HCT116 (cell line): ENCODE results near the gene CCDC187. TPM values are rescaled to one million over a fixed set of nuclear protein-coding genes. Genes with fewer than 3 reads are reported as not detected.

Experiments
- ATAC-seq: fragments of 200-7000 bp; cut with Tn5 transposase; 2 replicates; pipeline ENCODE4 v1.9.1; 2020; ENCODE audit warnings: mild to moderate bottlenecking, moderate library complexity
- BruUV-seq: library from RNA; stranded (reverse); fragments of 400-500 nt; replicated peaks from 2 replicates; lab custom pipeline; 2021; lab: Mats Ljungman, UMichigan
- CTCF ChIA-PET: fragments of 300-600 bp; sonication (Branson Sonifier 250); formaldehyde crosslinking; loops from one replicate; lab custom pipeline; 2021; ENCODE audit warnings: antibody characterized with exemption; lab: Charles Lee
- POLR2A ChIA-PET: fragments of 300-600, 350-600 bp; sonication (Branson Sonifier 250); formaldehyde crosslinking; loops from one replicate; lab custom pipeline; 2021; ENCODE audit warnings: antibody characterized with exemption; lab: Charles Lee
- RAD21 ChIA-PET, 2 experiments: fragments of 300-600 bp; sonication (Branson Sonifier 250); formaldehyde crosslinking; loops; one replicate each; lab custom pipeline; 2023; ENCODE audit warnings: low total read pairs in 2 of 2; ENCODE audit not compliant: uncharacterized antibody in 2 of 2, unreplicated experiment in 2 of 2, low non-redundant PET in 1 of 2; lab: Charles Lee
- DNase-seq: peaks from one replicate; pipeline ENCODE4 v3.0.0-alpha.2; 2010; ENCODE audit warnings: low read depth, low spot score
- H2AFZ ChIP-seq: fragments of 200-600 bp; shearing (Covaris generic), sonication (generic); 2 replicates; pipeline ENCODE4 v1.6.1; 2017; ENCODE audit warnings: low read depth, mixed run types, mixed read lengths, antibody characterized with exemption, low read length; ENCODE audit not compliant: poor library complexity, severe bottlenecking
- H3K27ac ChIP-seq: 2 replicates; pipeline ENCODE4 v1.5.1; 2012; ENCODE audit warnings: low read depth, low read length
- H3K27me3 ChIP-seq: fragments of 200-600 bp; sonication (generic); 2 replicates; pipeline ENCODE4 v1.6.1; 2016; ENCODE audit warnings: mixed run types, low read length, mixed read lengths; ENCODE audit not compliant: insufficient read depth
- H3K36me3 ChIP-seq, 2 experiments: fragments of 200-500 bp in 1 of 2; fragments of 200-600 bp in 1 of 2; sonication (Bioruptor generic) in 1 of 2; sonication (generic) in 1 of 2; 2 replicates each; pipeline versions ENCODE4 v1.5.1 to v1.6.1; 2014 to 2016; ENCODE audit warnings: low read length in 2 of 2, inconsistent platforms in 1 of 2, mixed read lengths in 1 of 2, mixed run types in 1 of 2; ENCODE audit not compliant: insufficient read depth in 2 of 2, control insufficient read depth in 1 of 2
- H3K4me1 ChIP-seq, 2 experiments: fragments of 200-600 bp in 1 of 2; sonication (generic) in 1 of 2; 2 replicates each; pipeline versions ENCODE4 v1.5.1 to v1.6.1; 2012 to 2017; ENCODE audit warnings: low read length in 2 of 2, inconsistent platforms in 1 of 2, mild to moderate bottlenecking in 1 of 2, mixed read lengths in 1 of 2, mixed run types in 1 of 2, moderate library complexity in 1 of 2; ENCODE audit not compliant: insufficient read depth in 2 of 2, control insufficient read depth in 1 of 2
- H3K4me2 ChIP-seq: fragments of 200-600 bp; sonication (generic); 2 replicates; pipeline ENCODE4 v1.6.1; 2017; ENCODE audit warnings: mixed run types, low read length, mixed read lengths
- H3K4me3 ChIP-seq, 2 experiments: fragments of 200-600 bp in 1 of 2; sonication (generic) in 1 of 2; replicated peaks in 1 of 2; 2 replicates each; pipeline ENCODE4 v1.5.1; 2011 to 2016; ENCODE audit warnings: low read length in 2 of 2, control low read depth in 1 of 2, low read depth in 1 of 2, mild to moderate bottlenecking in 1 of 2, mixed read lengths in 1 of 2, mixed run types in 1 of 2
- H3K79me2 ChIP-seq: fragments of 200-600 bp; sonication (generic); 2 replicates; pipeline ENCODE4 v1.6.1; 2017; ENCODE audit warnings: mild to moderate bottlenecking, mixed run types, low read length, moderate library complexity, mixed read lengths; ENCODE audit not compliant: insufficient read depth
- H3K9ac ChIP-seq: fragments of 200-600 bp; sonication (generic); 2 replicates; pipeline ENCODE4 v1.6.1; 2016; ENCODE audit warnings: low read length, mixed read lengths
- H3K9me2 ChIP-seq: fragments of 200-600 bp; sonication (generic), shearing (Covaris generic); 2 replicates; pipeline ENCODE4 v1.6.1; 2017; ENCODE audit warnings: mixed run types, mild to moderate bottlenecking, moderate library complexity; ENCODE audit not compliant: insufficient read depth
- H3K9me3 ChIP-seq, 2 experiments: fragments of 200-500 bp in 1 of 2; fragments of 200-600 bp in 1 of 2; sonication (Bioruptor generic) in 1 of 2; sonication (generic) in 1 of 2; 2 replicates each; pipeline ENCODE4 v1.6.1; 2014 to 2017; ENCODE audit warnings: low read length in 2 of 2, mixed read lengths in 2 of 2, inconsistent platforms in 1 of 2, low read depth in 1 of 2, mild to moderate bottlenecking in 1 of 2, mixed run types in 1 of 2, moderate library complexity in 1 of 2; ENCODE audit not compliant: control insufficient read depth in 1 of 2, insufficient read depth in 1 of 2
- H4K20me1 ChIP-seq: fragments of 200-600 bp; sonication (generic), shearing (Covaris generic); 2 replicates; pipeline ENCODE4 v1.6.1; 2017; ENCODE audit warnings: mixed run types, mild to moderate bottlenecking, moderate library complexity; ENCODE audit not compliant: insufficient read depth
- CBX3 ChIP-seq: IDR thresholded peaks from 2 replicates; pipeline ENCODE4 v1.6.1; 2012; ENCODE audit warnings: low read depth
- CEBPB ChIP-seq: IDR thresholded peaks from 2 replicates; pipeline ENCODE4 v1.6.1; 2012; ENCODE audit warnings: low read depth
- CTCF ChIP-seq, 3 experiments: fragments of 200-600 bp in 1 of 3; sonication (generic) in 1 of 3; IDR thresholded peaks in 2 of 3; conservative IDR thresholded peaks in 1 of 3; 2 replicates each; pipeline ENCODE4 v1.5.1; 2012 to 2017; ENCODE audit warnings: low read depth in 2 of 3, low read length in 2 of 3, antibody characterized with exemption in 1 of 3, borderline replicate concordance in 1 of 3, control low read depth in 1 of 3, mild to moderate bottlenecking in 1 of 3, mixed read lengths in 1 of 3, mixed run types in 1 of 3, moderate library complexity in 1 of 3; ENCODE audit not compliant: insufficient read depth in 1 of 3
- FOSL1 ChIP-seq: IDR thresholded peaks from 2 replicates; pipeline ENCODE4 v1.6.1; 2012; ENCODE audit warnings: low read depth
- JUND ChIP-seq: IDR thresholded peaks from 2 replicates; pipeline ENCODE4 v1.6.1; 2012
- MAX ChIP-seq: IDR thresholded peaks from 2 replicates; pipeline ENCODE4 v1.6.1; 2012
- POLR2AphosphoS5 ChIP-seq: IDR thresholded peaks from 2 replicates; pipeline ENCODE4 v1.6.1; 2011; ENCODE audit warnings: mild to moderate bottlenecking, low read depth, low read length, moderate library complexity
- SP1 ChIP-seq: IDR thresholded peaks from 2 replicates; pipeline ENCODE4 v1.6.1; 2012; ENCODE audit warnings: low read depth
- ZFX ChIP-seq: fragments of 450-650 bp; IDR thresholded peaks from 2 replicates; pipeline ENCODE4 v1.6.1; 2017
- intact Hi-C: fragments of 100-400 bp; cut with micrococcal nuclease; formaldehyde crosslinking; loops from 2 replicates; pipeline ENCODE4 v1.10.0; 2022
- total RNA-seq: library from RNA; stranded (reverse); gene quantifications from one replicate; pipeline ENCODE4 v1.2.1, GENCODE V29; 2021; ENCODE audit not compliant: unreplicated experiment

The CCDC187 gene
- total RNA-seq, 1 experiment from 2014 or later, result 4.6 TPM

- TF ChIP-seq FOSL1, result peak; percentile 75
- TF ChIP-seq CBX3, result peak; percentile 13; the same call in 1 of the 2 replicates
- peak; percentile 67 for TF ChIP-seq SP1
- peak; percentile 83 for TF ChIP-seq JUND
- no peak for TF ChIP-seq ZFX
- TF ChIP-seq CEBPB, result no peak
- 0 out of 2 replicates have a peak, but pooled peaks have one; percentile 11 for TF ChIP-seq POLR2AphosphoS5
- TF ChIP-seq MAX, result peak; percentile 83
- no peak for TF ChIP-seq CTCF (IDR thresholded peaks at IDR 0.05 in 2 of 3, conservative IDR thresholded peaks at IDR 0.05 in 1 of 3; ENCODE audit: borderline replicate concordance in 1 of 3, insufficient read depth in 1 of 3, low read depth in 2 of 3, low read length in 2 of 3)
- peak overlapping the region; percentile 83 for H3K27ac ChIP-seq
- peaks cover 3 to 39% of the 10 kb centered on the region in 2 experiments; a peak in 3 of 4 replicates for H3K36me3 ChIP-seq
- CTCF ChIA-PET, result no interaction called here
- DNase-seq (peak; percentile 69), ATAC-seq (peak; percentile 84)
- H3K9me3 ChIP-seq, result no peaks in the 10 kb centered on the region
- RAD21 ChIA-PET, result no interaction called here
- no peaks in the 10 kb centered on the region for H3K9me2 ChIP-seq
- POLR2A ChIA-PET, result interaction anchor here (1.0 kb wide), 1 partner anchor 9 kb away, joined by 3 read pairs; no protein-coding TSS in a partner anchor
- intact Hi-C loops, result loop anchor here (5.0 to 10.0 kb wide), 2 partner anchors 141 to 263 kb away; partner anchors contain the start of gene UBAC1
- peak overlapping the region; percentile 78 for H3K4me2 ChIP-seq
- H3K4me1 ChIP-seq, result peaks cover 19 to 49% of the 10 kb centered on the region in 2 experiments
- H3K4me3 ChIP-seq, result peak overlapping the region; percentile 13 to 38
- H4K20me1 ChIP-seq, result peaks cover 5% of the 10 kb centered on the region; the same call in 1 of the 2 replicates
- no peak overlapping the region for H2AFZ ChIP-seq
- BruUV-seq, result no TSS peak
- peaks cover 98% of the 10 kb centered on the region for H3K79me2 ChIP-seq
- H3K9ac ChIP-seq, result peak overlapping the region; percentile 64
- H3K27me3 ChIP-seq, result no peaks in the 10 kb centered on the region
Measured at GRCh38 chr9:136228107-136228875, 75.6 kb downstream of the CCDC187 start.
